Amygdala (tissue), 56 donors: ENCODE measurements around the gene RERE.
"Not testable (repeated sequence)": the region's sequence is repeated elsewhere in the genome, so short reads cannot be mapped to it uniquely, and the experiment has no call there.

Experiments
- DNase-seq, 56 donors: peaks; one replicate each; lab custom pipeline; 2025; lab: John Stamatoyannopoulos, UW

RERE gene

DNA sequence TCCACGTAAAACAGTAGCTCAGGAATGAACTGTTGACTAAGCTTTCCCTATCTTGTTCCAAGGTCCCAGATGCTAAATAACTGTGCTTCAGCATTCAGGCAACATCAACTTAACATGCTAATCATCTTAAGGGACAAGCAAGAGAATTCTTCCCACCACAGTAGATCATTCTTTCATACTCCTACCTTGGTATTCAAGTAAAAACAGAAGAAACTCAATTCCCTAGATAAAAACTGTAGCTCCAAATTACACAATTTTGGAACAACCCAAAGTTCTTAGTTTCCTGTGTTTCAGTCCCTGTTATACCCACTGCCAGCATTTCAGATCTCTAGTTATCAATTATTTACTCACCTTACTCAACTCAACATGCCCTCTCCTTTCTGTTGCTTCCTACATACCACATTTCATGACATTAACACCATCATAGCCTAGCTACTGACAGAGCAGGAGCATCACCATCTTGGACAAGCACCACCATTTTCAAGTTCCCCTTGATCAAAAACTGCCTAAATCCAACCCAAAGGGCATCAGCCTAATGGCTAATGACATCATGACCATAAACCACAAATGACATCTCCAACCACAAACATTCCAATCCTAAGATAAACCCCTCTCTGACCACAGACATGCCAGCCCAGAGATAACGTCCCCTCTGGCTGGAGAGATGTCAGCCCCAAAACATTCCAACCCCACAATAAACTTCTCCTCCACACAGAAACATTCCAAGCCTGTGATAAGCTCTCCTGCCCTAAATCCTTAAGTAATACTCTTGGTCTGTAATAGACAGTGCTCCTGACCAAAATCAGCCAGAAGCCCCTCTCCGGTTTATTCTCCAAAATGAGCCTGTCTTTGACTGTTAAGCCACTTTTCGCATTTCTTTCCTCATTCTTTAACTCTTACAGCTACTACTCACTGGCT lies 191.2 kb downstream of the RERE start:
- no peak for DNase-seq

DNA sequence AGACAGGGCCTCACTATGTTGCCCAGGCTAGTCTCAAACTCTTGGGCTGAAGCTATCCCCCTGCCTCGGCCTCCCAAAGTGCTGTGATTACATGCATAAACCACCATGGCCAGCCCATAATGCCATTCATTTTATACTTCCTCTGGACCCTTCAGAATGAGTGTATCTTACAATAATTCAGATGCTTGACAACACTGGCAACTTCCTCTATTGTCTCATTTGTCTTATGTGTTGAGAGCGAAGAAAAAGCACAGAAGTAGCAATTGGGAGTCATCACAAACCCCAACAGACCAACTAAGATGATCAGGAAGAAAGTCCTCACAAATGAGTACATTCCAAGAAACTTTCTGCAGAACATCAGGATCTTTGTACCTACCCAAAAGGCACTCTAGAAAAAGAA lies 191.9 kb downstream of the RERE start:
- no peak for DNase-seq

DNA sequence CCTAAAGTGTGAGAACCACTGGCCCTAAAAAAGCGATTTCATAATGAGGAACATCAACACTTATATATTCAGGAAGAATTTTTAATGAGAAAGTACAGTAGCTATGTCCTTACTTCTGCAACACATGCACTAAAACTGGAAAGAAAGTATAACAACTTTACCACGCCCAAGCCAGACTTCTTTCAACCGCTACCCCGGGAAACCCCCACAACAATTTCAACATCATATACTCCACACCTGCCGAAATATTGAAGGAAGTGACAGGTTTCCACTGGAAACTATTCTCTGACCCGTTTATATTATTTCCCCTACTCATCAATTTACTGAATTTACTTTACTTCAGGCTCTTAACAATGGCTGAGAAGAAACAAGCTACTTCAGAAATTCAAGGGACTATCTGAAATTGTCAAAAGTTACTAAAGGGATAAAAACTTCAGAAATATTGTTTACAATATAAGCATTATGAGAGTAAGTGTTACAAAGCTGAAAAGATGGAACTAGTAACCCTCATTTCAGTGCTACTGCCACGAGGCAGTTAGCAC lies 193.7 kb downstream of the RERE start:
- DNase-seq: not testable (repeated sequence)

DNA sequence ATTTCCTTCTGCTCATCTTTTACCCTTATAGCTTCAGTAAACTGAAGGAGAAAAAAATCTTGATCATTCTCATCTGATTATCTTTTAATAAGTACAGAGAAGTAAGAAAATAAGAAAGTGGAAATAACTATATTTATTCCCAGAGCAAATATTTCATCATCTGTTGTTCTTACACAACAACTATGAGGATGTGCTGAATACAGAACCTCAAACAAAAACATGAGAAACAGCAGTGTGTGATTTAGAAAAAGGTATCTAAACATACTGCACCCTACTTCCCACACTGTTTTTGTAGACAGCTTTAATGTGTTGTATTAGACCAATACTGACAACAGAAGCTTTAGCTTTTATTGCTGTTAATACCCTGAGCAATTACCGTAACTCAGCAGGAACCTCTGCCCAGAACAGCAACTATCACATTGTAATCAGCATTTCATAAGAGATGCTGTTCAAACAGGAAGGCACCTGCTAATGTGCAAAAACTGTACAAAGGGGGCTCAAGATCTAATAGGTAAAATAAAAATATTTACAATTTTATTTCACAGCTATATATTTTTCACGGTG lies 195.6 kb downstream of the RERE start:
- not testable (repeated sequence) for DNase-seq

DNA sequence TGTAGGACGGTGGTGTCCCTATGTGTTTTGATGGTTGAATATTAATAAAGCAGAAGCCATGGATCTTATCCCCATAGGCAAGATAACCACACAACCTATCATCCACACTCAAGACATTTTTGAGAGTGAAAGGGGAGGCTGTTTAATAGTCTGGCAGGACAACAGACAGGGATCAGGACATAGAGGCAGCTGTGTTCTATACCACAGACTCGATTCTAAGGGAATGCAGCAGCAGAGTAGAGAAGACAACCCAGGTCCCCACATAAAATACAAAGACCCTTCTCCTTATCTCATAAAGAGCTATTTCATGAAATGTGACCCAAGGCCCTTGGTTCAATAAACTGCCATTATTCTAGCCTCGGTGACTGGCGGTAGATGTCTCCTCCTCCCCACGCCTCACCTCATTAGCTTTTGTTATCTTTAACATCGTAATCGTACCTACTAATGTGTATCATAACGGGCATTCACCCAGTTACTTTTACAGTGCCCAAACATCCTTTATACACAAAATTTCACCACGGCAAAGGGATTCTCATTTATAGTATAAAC lies 196.3 kb downstream of the RERE start:
- DNase-seq: not testable (repeated sequence)

DNA sequence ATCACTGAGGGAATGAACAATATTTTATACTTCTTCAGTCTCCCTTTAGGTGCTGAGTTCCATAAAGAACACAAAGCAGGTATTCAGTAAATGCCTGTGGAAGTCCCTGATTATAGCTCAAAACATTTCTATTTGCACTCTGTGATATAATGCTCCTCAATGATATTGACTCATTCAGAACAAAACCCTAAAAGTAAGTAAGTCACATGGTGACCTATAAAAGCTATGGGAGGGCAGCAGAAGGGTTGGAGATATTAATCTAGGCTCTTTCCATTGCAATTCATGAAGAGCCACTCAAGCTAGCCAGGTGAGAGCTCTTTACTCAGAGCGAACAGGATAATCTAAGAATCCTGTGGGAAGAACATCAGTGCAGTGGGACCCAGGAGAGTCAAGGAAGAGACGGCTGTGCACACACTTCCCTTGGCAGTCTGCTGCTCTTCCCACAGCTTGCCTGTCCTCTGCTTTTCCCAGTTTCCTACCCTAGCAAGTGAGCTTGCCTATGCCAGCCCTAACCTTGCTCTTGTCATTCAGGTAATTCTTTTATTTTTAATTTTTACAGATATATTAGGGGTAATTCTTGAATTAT lies 197.4 kb downstream of the RERE start:
- DNase-seq: not testable (repeated sequence)

DNA sequence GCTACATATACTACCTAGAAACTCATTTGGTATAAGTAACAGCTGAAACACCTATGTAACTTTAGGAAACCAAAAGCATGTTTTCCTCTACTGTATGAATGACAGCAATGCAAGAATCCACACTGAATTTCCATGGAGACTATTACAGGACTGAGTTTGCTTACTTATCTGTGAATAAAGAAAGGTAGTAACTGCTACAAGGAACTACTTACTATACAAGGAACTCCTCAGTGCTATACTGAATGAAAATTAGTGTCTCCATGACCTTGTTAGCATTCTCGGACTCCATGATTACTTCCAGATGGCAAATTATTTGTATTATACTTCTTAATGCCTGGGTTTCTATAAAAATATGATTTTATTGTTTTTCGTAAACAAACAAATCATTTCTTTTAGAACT lies 198.0 kb downstream of the RERE start:
- DNase-seq: not testable (repeated sequence)

DNA sequence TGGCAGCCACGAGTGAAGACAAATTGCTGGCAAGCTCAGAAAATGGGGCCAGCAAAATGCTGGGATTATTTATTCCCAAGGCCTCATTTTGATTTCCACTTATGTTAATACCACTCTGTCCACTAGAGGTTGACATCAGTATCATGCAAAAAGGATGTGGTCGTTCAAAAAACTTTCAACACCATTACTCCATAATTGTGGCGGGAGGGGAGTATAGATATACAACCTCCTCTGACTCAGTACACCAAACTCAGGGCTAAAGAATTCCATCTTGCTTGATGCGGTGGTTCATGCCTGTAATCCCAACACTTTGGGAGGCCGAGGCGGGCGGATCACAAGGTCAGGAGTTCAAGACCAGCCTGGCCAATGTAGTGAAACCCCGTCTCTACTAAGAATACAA lies 200.6 kb downstream of the RERE start:
- not testable (repeated sequence) for DNase-seq

DNA sequence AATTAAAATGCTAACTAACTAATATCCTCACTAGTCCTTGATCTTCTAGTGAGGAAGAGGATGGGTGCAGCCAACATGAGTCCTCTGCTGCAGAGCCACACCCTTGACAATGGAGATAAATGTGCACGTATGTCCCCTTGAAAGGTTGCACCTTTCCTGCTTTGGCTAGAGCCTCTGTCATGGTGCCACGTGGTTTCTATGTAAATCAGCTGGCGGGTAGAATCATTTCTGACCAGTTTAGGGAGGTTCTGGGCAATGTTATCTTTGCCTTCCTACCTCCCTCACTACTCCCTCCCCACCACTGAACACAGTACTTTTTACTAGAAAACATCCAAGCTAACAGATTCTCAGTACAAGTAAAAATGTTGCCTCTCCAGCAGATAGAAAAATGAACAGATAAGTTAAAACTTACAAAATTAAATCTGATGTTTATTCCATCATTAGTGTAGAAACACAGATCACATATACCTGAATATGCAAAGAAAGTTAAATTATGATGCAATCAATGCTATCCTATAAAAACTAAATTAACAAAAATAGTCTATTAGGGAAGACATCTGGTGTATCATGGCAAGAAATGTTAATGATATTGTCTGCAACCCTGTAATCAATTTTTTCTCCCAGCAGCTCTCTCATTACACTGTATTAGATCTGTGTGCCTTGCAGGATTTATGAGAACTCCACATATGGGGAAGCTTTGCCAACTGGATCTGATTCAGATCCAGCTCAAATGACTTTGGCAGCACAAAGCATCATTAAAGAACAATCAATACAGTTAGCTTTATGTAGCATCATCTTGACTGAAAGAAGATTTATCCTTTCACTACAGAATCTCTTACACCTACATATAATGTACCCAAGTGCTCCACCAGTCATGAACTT lies 205.6 kb downstream of the RERE start:
- DNase-seq: not testable (repeated sequence)

DNA sequence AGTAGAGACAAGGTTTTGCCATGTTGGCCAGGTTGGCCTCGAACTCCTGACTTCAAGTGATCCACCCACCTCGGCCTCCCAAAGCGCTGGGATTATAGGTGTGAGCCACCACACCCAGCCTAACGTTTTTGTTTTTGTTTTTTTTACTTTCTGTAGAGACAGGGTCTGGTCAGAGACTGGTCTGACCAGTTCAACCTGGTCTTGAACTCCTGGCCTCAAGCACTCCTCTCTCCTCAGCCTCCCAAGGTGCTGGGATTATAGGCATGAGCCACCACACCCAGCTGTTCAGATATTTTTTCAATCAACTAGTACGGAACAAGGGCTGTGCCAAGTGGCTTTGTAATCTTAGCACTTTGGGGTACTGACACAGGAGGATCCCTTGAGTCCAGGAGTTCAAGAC lies 209.5 kb downstream of the RERE start:
- no peak for DNase-seq

DNA sequence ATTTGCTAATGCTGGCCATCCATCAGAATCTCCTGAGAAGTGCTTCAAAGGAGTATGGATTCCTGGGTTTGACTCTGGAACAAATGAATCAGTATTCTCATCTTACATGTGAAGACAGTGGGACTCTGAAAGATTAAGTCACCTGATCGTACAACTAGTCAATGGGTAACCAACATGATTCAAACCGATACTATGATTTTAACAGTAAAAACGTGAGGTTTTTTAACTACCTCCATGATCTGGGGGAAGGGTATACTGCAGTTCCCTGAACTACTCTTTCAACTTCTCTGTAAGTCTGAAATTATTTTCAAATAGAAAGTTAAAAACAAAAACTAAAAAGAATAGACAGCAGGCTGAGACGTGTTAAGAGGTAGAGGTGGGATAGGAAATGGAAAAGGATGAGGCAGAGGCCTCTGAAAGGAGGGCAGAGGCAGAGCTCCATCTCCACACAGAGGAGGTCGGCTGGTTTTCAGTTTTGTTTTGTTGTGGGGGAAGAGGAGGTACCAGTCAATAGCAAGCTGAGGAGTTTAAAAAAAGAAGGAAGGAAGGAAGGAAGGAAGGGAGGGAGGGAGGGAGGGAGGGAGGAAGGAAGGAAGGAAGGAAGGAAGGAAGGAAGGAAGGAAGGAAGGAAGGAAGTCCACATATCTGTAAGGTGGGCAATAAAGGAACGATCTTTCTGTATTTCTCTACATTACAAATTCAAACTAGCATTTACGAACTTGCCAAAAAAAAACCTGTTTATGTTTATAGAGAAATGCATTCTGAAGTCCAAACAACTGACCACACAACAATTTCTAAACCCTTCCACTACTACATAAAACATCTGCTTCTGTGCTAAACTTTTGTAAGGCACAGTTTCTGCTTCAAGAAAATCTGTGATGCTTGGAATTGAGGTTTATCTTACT lies 213.1 kb downstream of the RERE start:
- no peak for DNase-seq

DNA sequence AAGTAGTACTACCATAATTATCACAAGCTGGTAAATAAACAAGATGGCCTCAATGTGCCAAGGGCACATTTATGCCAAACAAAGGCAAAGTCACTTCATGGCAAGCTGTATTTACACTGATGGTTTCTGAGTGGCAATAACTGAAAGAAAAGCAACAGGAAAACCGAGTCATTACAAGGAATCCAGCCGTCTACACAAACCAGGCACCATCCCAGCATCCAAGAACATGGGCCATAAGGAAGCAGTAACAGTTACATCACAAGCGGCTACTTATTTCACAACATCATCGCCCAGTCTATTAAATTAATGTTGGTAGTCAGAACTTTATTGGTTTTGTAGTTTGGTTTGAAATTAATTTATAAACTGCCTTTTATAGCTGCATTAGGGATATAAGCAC lies 214.2 kb downstream of the RERE start:
- no peak for DNase-seq

DNA sequence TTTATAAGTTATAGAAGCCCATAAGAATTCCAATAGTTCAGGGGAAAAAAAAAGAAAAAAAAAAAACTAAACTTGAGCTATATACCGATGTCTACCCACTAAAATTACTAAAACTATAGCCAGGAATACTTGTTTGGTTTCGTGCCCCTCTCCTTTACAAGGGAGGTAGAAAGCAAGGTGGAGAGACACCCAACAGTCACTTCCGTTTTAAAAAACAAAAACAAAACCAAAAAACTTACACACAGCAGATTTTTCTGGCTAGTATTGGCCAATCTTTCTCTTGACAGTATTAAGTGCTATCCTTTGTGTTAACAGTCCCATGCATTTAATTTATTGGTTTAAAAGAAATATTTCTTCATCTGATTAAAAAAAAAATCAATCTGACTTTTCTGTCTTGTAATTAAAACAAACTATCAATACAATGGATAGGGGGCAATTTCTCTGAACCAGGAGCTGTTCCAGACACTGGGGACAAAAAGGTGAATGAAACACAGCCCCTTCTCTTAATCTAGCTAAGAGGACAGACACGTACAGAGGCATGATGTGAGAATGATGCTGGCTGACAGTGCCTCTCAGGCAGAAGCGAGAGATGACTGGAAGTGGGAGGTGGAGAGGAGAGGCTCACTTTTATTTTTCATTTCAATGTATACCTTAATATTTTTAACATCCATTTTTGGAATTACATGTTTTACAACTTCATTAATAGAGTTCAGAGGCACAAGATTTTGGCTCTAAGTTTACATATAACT lies 214.8 kb downstream of the RERE start:
- no peak for DNase-seq

DNA sequence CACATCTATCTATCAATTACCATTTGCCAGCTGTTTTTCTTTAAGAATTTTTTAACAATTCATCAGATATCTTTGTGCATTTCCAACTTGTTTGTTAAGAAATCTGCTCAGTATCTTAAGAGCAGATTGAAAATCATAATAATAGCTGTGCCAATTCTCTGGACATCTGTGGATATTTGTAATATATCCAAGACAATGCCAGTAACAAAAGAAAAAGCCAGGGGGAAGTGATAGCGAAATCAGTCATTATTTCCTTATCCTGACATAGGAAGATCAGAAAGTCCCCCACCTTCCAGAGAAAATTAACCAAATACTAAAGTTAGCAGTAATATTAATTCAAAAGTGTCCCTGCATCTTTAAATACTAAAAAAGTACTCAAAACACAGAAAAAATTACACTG lies 217.1 kb downstream of the RERE start:
- DNase-seq: no peak

DNA sequence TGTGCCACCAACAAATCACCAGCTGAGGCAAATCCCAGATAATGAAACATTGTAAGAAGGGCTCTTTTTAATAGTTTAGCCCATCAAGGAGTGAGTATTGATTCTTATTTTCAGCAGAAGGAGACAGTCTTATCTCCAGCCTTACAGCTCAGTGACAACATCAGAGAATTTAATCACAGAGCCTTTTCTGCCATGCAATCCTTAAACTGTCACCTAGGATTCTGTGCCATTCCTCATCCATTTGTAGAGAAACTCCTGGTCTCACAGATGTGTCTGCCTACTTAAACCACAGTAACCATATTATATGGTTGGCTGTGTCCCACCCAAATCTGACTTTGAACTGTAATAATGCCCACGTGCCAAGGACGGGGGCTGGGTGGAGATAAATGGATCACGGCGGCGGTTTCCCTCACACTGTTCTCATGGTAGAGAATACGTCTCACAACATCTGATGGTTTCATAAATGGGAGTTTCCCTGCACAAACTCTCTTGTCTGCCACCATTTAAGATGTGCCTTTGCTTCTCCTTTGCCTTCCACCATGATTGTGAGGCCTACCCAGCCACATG lies 217.7 kb downstream of the RERE start:
- DNase-seq: no peak

DNA sequence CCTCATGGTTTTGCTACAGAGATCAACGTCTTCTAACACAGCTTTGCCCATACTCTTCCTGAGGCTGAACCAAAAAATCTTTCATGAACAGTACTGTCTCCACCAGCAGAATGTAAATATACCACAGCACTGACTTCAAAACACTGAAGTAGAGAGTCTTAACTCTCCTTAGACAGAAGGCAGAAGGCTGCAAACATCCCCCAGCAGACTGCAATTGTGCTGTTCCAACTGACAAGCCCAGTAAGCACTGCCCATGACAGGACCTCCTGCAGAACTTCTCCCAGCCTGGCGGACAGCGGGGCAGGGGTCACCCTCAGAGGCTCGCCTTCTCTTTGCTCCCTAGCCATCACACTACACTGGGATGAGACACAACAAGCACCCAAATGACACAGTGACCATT lies 218.7 kb downstream of the RERE start:
- peak in 11 of 56 donors; percentile 3 to 35 (median 18) for DNase-seq

DNA sequence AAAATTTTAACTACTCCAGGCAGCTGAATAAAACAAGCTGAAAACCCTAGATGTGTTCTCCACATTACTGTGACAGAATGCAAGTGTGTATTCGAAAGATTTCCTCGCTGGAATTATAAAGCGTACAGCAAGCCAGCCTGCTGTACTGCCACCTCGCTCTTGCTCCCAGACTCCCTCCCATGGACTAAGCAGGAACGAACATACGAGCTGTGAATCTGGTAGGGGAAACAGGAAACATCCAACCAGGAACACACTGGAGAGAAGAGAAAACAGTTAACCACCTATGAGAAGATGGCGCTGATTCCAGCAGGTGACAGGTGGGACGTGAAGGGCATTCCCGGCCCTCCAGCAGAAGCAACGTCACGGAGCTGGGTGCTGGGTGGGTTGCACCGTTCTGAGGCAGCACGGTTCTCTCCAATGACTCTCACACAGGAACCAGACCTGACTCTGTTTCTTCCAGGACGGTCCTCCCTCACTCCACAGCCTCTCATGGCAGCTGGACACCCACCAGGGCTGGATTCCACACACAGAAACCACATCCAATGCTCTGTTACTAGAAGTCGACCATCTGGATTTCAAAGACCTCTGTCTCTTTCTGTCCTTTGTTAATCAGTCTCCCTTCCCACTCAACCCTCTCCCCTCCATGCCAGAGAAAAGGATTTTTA lies 219.2 kb downstream of the RERE start:
- DNase-seq: peak in 44 of 56 donors; percentile 5 to 65 (median 34)
